ENCODE data around the gene CAMP.

DNA sequence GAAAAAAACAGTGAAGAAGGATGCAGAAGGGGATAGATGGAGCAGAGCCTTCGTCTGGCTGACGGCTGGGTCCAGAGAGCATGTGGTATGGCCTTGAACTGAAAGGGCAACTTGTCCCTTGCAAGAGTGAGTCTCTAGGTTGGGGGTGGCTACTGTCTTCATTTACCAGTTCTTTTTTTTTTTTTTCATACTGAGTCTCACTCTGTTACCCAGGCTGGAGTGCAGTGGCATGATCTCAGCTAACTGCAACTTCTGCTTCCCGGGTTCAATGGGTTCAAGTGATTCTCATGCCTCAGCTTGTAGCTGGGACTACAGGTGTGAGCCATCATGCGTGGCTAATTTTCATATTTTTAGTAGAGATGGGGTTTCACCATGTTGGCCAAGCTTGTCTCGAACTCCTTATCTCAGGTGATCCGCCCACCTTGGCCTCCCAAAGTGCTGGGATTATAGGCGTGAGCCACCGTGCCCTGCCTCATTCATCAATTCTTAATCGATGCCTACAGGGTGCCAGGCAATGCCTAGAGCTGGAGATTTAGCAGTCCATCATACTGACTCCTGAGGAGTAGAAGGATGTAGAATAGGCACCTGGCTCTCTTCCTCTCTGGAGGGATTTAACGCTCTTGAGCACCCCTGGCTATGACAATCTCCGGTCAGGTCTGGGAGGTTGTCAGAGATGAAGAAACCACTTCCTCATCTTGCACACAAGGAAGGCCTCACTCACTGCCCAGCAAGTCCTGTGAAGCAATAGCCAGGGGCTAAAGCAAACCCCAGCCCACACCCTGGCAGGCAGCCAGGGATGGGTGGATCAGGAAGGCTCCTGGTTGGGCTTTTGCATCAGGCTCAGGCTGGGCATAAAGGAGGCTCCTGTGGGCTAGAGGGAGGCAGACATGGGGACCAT is at the start of gene CAMP:
- no peak for TF ChIP-seq YY1 (IDR thresholded peaks at IDR 0.05; ENCODE audit: insufficient read depth, insufficient read length)
- no peak for TF ChIP-seq ZNF274 (IDR thresholded peaks at IDR 0.05; ENCODE audit: low read depth, low read length)

Measured in NT2/D1 (cell line).